H1 (cell line): Measurements from ENCODE around the gene NMD3. TPM values are rescaled to one million over a fixed set of nuclear protein-coding genes. Genes with fewer than 3 reads are reported as not detected.

ENCODE experiments used
- CTCF ChIA-PET: fragments of 300-600 bp; sonication (Branson Sonifier 250); formaldehyde crosslinking; loops from one replicate; lab custom pipeline; 2021; ENCODE audit not compliant: partially characterized antibody; lab: Charles Lee
- POLR2A ChIA-PET: fragments of 300-600 bp; sonication (Branson Sonifier 250); formaldehyde crosslinking; loops from one replicate; lab custom pipeline; 2021; ENCODE audit warnings: inconsistent platforms; ENCODE audit not compliant: partially characterized antibody; lab: Charles Lee
- DNase-seq, 2 experiments: peaks; one replicate each; pipeline versions ENCODE4 v3.0.0 to v3.0.0-alpha.2; 2010 to 2022; ENCODE audit warnings: low spot score in 2 of 2, low read depth in 1 of 2, mixed read lengths in 1 of 2
- FAIRE-seq: peaks from 2 replicates; lab custom pipeline; 2011; peaks lifted over from hg19 to GRCh38; lab: Jason Lieb, UNC
- H2AFZ ChIP-seq: 2 replicates; pipeline ENCODE4 v1.8.1; 2012; ENCODE audit warnings: low read length, inconsistent platforms
- H2AK5ac ChIP-seq: 2 replicates; pipeline ENCODE4 v1.6.1; 2013; ENCODE audit warnings: low read depth, low read length
- H2BK120ac ChIP-seq: replicated peaks from 2 replicates; pipeline ENCODE3; 2013; ENCODE audit warnings: low read depth, low read length, inconsistent platforms
- H2BK12ac ChIP-seq: 2 replicates; pipeline ENCODE4 v1.6.1; 2013; ENCODE audit warnings: low read depth, low read length
- H2BK15ac ChIP-seq: 2 replicates; pipeline ENCODE4 v1.6.1; 2013; ENCODE audit warnings: low read length
- H2BK20ac ChIP-seq: 2 replicates; pipeline ENCODE4 v1.6.1; 2013; ENCODE audit warnings: low read length
- H2BK5ac ChIP-seq: 2 replicates; pipeline ENCODE4 v1.6.1; 2013; ENCODE audit warnings: low read depth, low read length
- H3K14ac ChIP-seq: 2 replicates; pipeline ENCODE4 v1.6.1; 2013; ENCODE audit warnings: inconsistent platforms; ENCODE audit not compliant: insufficient read length
- H3K18ac ChIP-seq: 2 replicates; pipeline ENCODE4 v1.6.1; 2013; ENCODE audit warnings: low read length; ENCODE audit errors: extremely low read depth
- H3K23ac ChIP-seq: 2 replicates; pipeline ENCODE4 v1.6.1; 2013; ENCODE audit warnings: inconsistent platforms; ENCODE audit not compliant: insufficient read length
- H3K23me2 ChIP-seq: 2 replicates; pipeline ENCODE4 v1.6.1; 2013; ENCODE audit warnings: low read depth, low read length
- H3K27ac ChIP-seq: 2 replicates; pipeline ENCODE4 v1.6.1; 2011; ENCODE audit warnings: low read depth, low read length, inconsistent platforms
- H3K27me3 ChIP-seq, 4 experiments: replicated peaks in 1 of 4; 1 replicate in 1 of 4; 2 replicates in 3 of 4; pipeline versions ENCODE4 v1.6.1 to v1.8.1; 2011 to 2013; ENCODE audit warnings: low read length in 3 of 4, mild to moderate bottlenecking in 3 of 4, inconsistent platforms in 2 of 4, mixed read lengths in 2 of 4, moderate library complexity in 1 of 4; ENCODE audit not compliant: control insufficient read depth in 3 of 4, insufficient read depth in 3 of 4; ENCODE audit errors: extremely low read depth in 1 of 4
- H3K36me3 ChIP-seq, 4 experiments: 2 replicates each; pipeline versions ENCODE4 v1.6.1 to v1.8.1; 2011 to 2013; ENCODE audit warnings: mild to moderate bottlenecking in 4 of 4, low read length in 3 of 4, moderate library complexity in 2 of 4, control low read depth in 1 of 4, inconsistent platforms in 1 of 4; ENCODE audit not compliant: insufficient read depth in 4 of 4, control insufficient read depth in 2 of 4
- H3K4ac ChIP-seq: replicated peaks from 2 replicates; pipeline ENCODE3; 2013; ENCODE audit warnings: low read length, low read depth, mixed read lengths, inconsistent platforms; ENCODE audit not compliant: insufficient read length
- H3K4me1 ChIP-seq, 4 experiments: replicated peaks in 1 of 4; 1 replicate in 1 of 4; 2 replicates in 3 of 4; pipeline versions ENCODE4 v1.6.1 to v1.8.1; 2011 to 2013; ENCODE audit warnings: low read length in 3 of 4, inconsistent platforms in 2 of 4, mixed read lengths in 1 of 4; ENCODE audit not compliant: insufficient read depth in 4 of 4, control insufficient read depth in 3 of 4
- H3K4me2 ChIP-seq, 2 experiments: 2 replicates each; pipeline versions ENCODE4 v1.6.1 to v1.8.1; 2011 to 2013; ENCODE audit warnings: low read depth in 2 of 2, low read length in 2 of 2, control low read depth in 1 of 2, inconsistent platforms in 1 of 2, mild to moderate bottlenecking in 1 of 2; ENCODE audit not compliant: insufficient read depth in 1 of 2
- H3K4me3 ChIP-seq, 4 experiments: fragments of 200-600, 300-600 bp in 1 of 4; sonication (generic), shearing (Covaris generic), sonication (Bioruptor Twin) in 1 of 4; 2 replicates each; pipeline versions ENCODE4 v1.5.1 to v1.8.1; 2011 to 2016; ENCODE audit warnings: low read length in 4 of 4, low read depth in 3 of 4, control low read depth in 2 of 4, inconsistent platforms in 2 of 4, mild to moderate bottlenecking in 2 of 4, mixed read lengths in 1 of 4, moderate library complexity in 1 of 4; ENCODE audit not compliant: insufficient read depth in 2 of 4; ENCODE audit errors: extremely low read depth in 1 of 4
- H3K56ac ChIP-seq: replicated peaks from 2 replicates; pipeline ENCODE3; 2013; ENCODE audit warnings: low read depth, mild to moderate bottlenecking, mixed read lengths, low read length, inconsistent platforms; ENCODE audit not compliant: insufficient read length
- H3K79me1 ChIP-seq: 2 replicates; pipeline ENCODE4 v1.6.1; 2013; ENCODE audit warnings: low read depth, low read length, control low read depth
- H3K79me2 ChIP-seq, 2 experiments: 2 replicates each; pipeline versions ENCODE4 v1.6.1 to v1.8.1; 2012 to 2013; ENCODE audit warnings: low read length in 2 of 2, mild to moderate bottlenecking in 2 of 2, inconsistent platforms in 1 of 2; ENCODE audit not compliant: insufficient read depth in 2 of 2, control insufficient read depth in 1 of 2
- H3K9ac ChIP-seq, 4 experiments: replicated peaks in 1 of 4; 1 replicate in 1 of 4; 2 replicates in 3 of 4; pipeline versions ENCODE4 v1.6.1 to v1.8.1; 2011 to 2013; ENCODE audit warnings: low read depth in 3 of 4, low read length in 3 of 4, control low read depth in 2 of 4, mild to moderate bottlenecking in 2 of 4, moderate library complexity in 2 of 4, inconsistent platforms in 1 of 4; ENCODE audit errors: extremely low read depth in 1 of 4
- H3K9me3 ChIP-seq, 2 experiments: 2 replicates each; pipeline versions ENCODE4 v1.6.1 to v1.8.1; 2012 to 2013; ENCODE audit warnings: mild to moderate bottlenecking in 2 of 2, moderate library complexity in 2 of 2, control low read depth in 1 of 2, inconsistent platforms in 1 of 2, low read depth in 1 of 2, low read length in 1 of 2, mixed read lengths in 1 of 2; ENCODE audit not compliant: insufficient read depth in 2 of 2
- H4K20me1 ChIP-seq, 2 experiments: replicated peaks in 1 of 2; 2 replicates each; pipeline versions ENCODE3 to v1.8.1; 2011 to 2013; ENCODE audit warnings: inconsistent platforms in 2 of 2, low read length in 2 of 2, mild to moderate bottlenecking in 1 of 2; ENCODE audit not compliant: insufficient read depth in 2 of 2, control insufficient read depth in 1 of 2
- H4K5ac ChIP-seq: 2 replicates; pipeline ENCODE4 v1.6.1; 2013; ENCODE audit warnings: low read length, low read depth, mixed read lengths, inconsistent platforms; ENCODE audit not compliant: insufficient read length
- H4K8ac ChIP-seq: 2 replicates; pipeline ENCODE4 v1.8.0; 2013; ENCODE audit warnings: mild to moderate bottlenecking, moderate library complexity, low read length, inconsistent platforms; ENCODE audit not compliant: insufficient read depth; ENCODE audit errors: extremely low read depth
- H4K91ac ChIP-seq: replicated peaks from 2 replicates; pipeline ENCODE3; 2013; ENCODE audit warnings: low read length, mixed read lengths, inconsistent platforms; ENCODE audit not compliant: insufficient read length
- BCL11A ChIP-seq, 2 experiments: IDR thresholded peaks; one replicate each; pipeline ENCODE4 v1.6.1; 2011; ENCODE audit warnings: low read depth in 2 of 2, low read length in 2 of 2, mild to moderate bottlenecking in 2 of 2
- CEBPB ChIP-seq: IDR thresholded peaks from 2 replicates; pipeline ENCODE4 v1.6.1; 2012; ENCODE audit warnings: low read depth, low read length
- CHD1 ChIP-seq: IDR thresholded peaks from 2 replicates; pipeline ENCODE4 v1.6.1; 2012; ENCODE audit warnings: low read depth, low read length, improper control_type of control experiment
- CHD2 ChIP-seq: IDR thresholded peaks from 2 replicates; pipeline ENCODE4 v1.6.1; 2012; ENCODE audit warnings: low read length, improper control_type of control experiment
- EP300 ChIP-seq, 2 experiments: IDR thresholded peaks; 1 replicate in 1 of 2; 2 replicates in 1 of 2; pipeline ENCODE4 v1.6.1; 2011 to 2012; ENCODE audit warnings: low read depth in 2 of 2, low read length in 2 of 2, mild to moderate bottlenecking in 2 of 2, borderline replicate concordance in 1 of 2, inconsistent platforms in 1 of 2, moderate library complexity in 1 of 2
- EZH2 ChIP-seq: fragments of 200-600 bp; sonication (generic); IDR thresholded peaks from 2 replicates; pipeline ENCODE4 v1.7.1; 2012; ENCODE audit warnings: low read depth, mild to moderate bottlenecking, moderate library complexity, low read length, inconsistent platforms; ENCODE audit not compliant: severe bottlenecking
- GTF2F1 ChIP-seq: IDR thresholded peaks from 2 replicates; pipeline ENCODE4 v1.6.1; 2012; ENCODE audit warnings: low read depth, low read length, improper control_type of control experiment, borderline replicate concordance
- KDM1A ChIP-seq: fragments of 200-600, 300-600 bp; sonication (generic); IDR thresholded peaks from 2 replicates; pipeline ENCODE4 v1.7.1; 2016; ENCODE audit warnings: mild to moderate bottlenecking, low read length, borderline replicate concordance
- SAP30 ChIP-seq: fragments of 300-600 bp; sonication (generic); IDR thresholded peaks from 2 replicates; pipeline ENCODE4 v1.7.1; 2012; ENCODE audit warnings: low read length, moderate library complexity, mild to moderate bottlenecking, inconsistent platforms; ENCODE audit not compliant: insufficient read depth, insufficient replicate concordance
- SIRT6 ChIP-seq: IDR thresholded peaks from one replicate; pipeline ENCODE4 v1.7.1; 2012; ENCODE audit warnings: low read length, inconsistent platforms
- SP1 ChIP-seq: IDR thresholded peaks from 2 replicates; pipeline ENCODE4 v1.6.1; 2011; ENCODE audit warnings: low read depth, low read length
- SRF ChIP-seq: IDR thresholded peaks from 2 replicates; pipeline ENCODE4 v1.6.1; 2011; ENCODE audit warnings: mild to moderate bottlenecking, low read depth, low read length, moderate library complexity
- TBP ChIP-seq: IDR thresholded peaks from 2 replicates; pipeline ENCODE4 v1.6.1; 2011; ENCODE audit warnings: low read depth, low read length, improper control_type of control experiment
- TEAD4 ChIP-seq: IDR thresholded peaks from 2 replicates; pipeline ENCODE4 v1.6.1; 2012; ENCODE audit warnings: low read depth, low read length, inconsistent platforms, mixed read lengths
- WGBS, 2 experiments: shearing (Covaris generic) in 1 of 2; methylation state at CpG; one replicate each; pipeline versions ENCODE4 v1.1.6 to v1.1.7; 2013 to 2015; ENCODE audit warnings: low lambda C conversion rate in 2 of 2, mixed read lengths in 2 of 2, inconsistent platforms in 1 of 2, low coverage in 1 of 2, missing lambda C conversion rate in 1 of 2; ENCODE audit not compliant: insufficient replicate concordance in 2 of 2, insufficient coverage in 1 of 2, insufficient read length in 1 of 2; ENCODE audit errors: extremely low coverage in 1 of 2, missing lambda C conversion rate in 1 of 2; 5-methylcytosine and 5-hydroxymethylcytosine counted together
- polyA plus RNA-seq, 7 experiments: library from polyadenylated mRNA; depleted of rRNA in 3 of 7; stranded (reverse) in 5 of 7; unstranded in 2 of 7; fragments of >200 nt in 5 of 7; fragments of 200-250 nt in 2 of 7; gene quantifications; 1 replicate in 5 of 7; 2 replicates in 1 of 7; 4 replicates in 1 of 7; pipeline versions ENCODE4 v1.2.1 to v1.2.3, GENCODE V29; 2011 to 2013; ENCODE audit warnings: missing spikeins in 2 of 7, mixed read lengths in 2 of 7
- total RNA-seq: library from RNA; stranded (reverse); fragmentation: NEBNext Ultra II Directional; extraction: Animal tissue kit (Norgen Biotek cat#: 25700); gene quantifications from 2 replicates; pipeline ENCODE4 v1.2.1, GENCODE V29; 2021
- TF ChIP-seq, protein P1 (sequence below): IDR thresholded peaks from 2 replicates; pipeline ENCODE4 v1.6.1; 2012; ENCODE audit warnings: inconsistent platforms

The NMD3 gene
- total and polyA plus RNA-seq, 2 of the 8 experiments (the other 6 are each of a cell fraction or from before 2014, with no cell fraction given), result 12.1 to 64.2 TPM

DNA sequence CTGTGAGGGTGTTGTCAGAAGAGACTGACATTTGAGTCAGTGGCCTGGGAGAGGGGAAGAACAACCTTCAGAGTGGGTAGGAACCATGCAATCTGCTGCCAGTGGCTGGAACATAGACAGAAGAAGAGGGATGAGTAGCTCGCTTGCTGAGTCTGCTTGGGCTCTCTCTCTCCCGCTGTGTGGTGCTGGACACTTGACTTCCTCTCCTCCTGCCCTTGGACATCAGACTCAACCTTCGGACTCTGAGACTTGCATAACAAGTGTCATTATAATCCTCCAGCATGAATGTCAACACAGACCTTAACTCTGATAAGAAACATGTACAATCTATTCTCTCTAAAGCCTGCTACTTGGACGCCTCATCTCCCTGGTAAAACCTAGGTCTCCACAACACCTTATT is 5.9 kb upstream of the NMD3 start:
- WGBS, 2 experiments, result 88% methylated on average over 4 of the region's 4 CpGs; no CpG with 5 or more reads in 1 of the 2 experiments
- POLR2A ChIA-PET, result no interaction called here
- TF ChIP-seq EZH2 (no peak), TBP (no peak), TEAD4 (no peak), CEBPB (no peak), EP300 (IDR thresholded peaks at IDR 0.05; ENCODE audit: borderline replicate concordance in 1 of 2, low read depth in 2 of 2, low read length in 2 of 2) (no peak), SAP30 (no peak), SP1 (no peak), KDM1A (no peak), CHD2 (no peak), SRF (no peak), CHD1 (no peak), SIRT6 (no peak), GTF2F1 (no peak), BCL11A (IDR thresholded peaks at IDR 0.05; ENCODE audit: low read depth in 2 of 2, low read length in 2 of 2) (no peak)
- TF ChIP-seq, protein P1, sequence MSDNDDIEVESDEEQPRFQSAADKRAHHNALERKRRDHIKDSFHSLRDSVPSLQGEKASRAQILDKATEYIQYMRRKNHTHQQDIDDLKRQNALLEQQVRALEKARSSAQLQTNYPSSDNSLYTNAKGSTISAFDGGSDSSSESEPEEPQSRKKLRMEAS, result no peak

More for the DNA sequence above, 5.9 kb upstream of the NMD3 start:
- no peak overlapping the region for H4K91ac ChIP-seq
- DNase-seq, result no peak
- H3K56ac ChIP-seq, result no peak overlapping the region
- H4K8ac ChIP-seq, result no peak overlapping the region
- no peak overlapping the region for H3K9ac ChIP-seq
- H2BK15ac ChIP-seq, result no peak overlapping the region
- H3K18ac ChIP-seq, result no peak overlapping the region
- H4K20me1 ChIP-seq, result no peaks in the 10 kb centered on the region
- H4K5ac ChIP-seq, result no peak overlapping the region
- no peak overlapping the region for H3K4ac ChIP-seq
- H3K79me2 ChIP-seq, result no peaks in the 10 kb centered on the region
- H3K9me3 ChIP-seq, result no peaks in the 10 kb centered on the region
- CTCF ChIA-PET, result no interaction called here
- H3K36me3 ChIP-seq, result no peaks in the 10 kb centered on the region
- H3K27ac ChIP-seq, result no peak overlapping the region
- H2AFZ ChIP-seq, result no peak overlapping the region
- H3K79me1 ChIP-seq, result no peaks in the 10 kb centered on the region
- H2BK12ac ChIP-seq, result no peak overlapping the region
- no peak overlapping the region for H2AK5ac ChIP-seq
- no peak overlapping the region for H2BK20ac ChIP-seq
- no peak overlapping the region for H3K14ac ChIP-seq
- H2BK5ac ChIP-seq, result no peak overlapping the region
- H3K23me2 ChIP-seq, result no peaks in the 10 kb centered on the region
- H3K4me2 ChIP-seq, result no peak overlapping the region
- H3K4me1 ChIP-seq, result peaks cover 0 to 3% (median 0%) of the 10 kb centered on the region in 4 experiments; a peak in 1 of 7 replicates
- FAIRE-seq, result no peak
- peaks cover 0 to 1% (median 0%) of the 10 kb centered on the region in 4 experiments; a peak in 1 of 7 replicates for H3K27me3 ChIP-seq
- no peak overlapping the region for H3K23ac ChIP-seq
- no peak overlapping the region for H3K4me3 ChIP-seq
- no peak overlapping the region for H2BK120ac ChIP-seq
